ENCODE measurements around the gene ATP13A2. TPM values are rescaled to one million over a fixed set of nuclear protein-coding genes. Genes with fewer than 3 reads are reported as not detected.

Gene ATP13A2
- total RNA-seq, 1 donor from 2014 or later: 31.9 TPM

DNA sequence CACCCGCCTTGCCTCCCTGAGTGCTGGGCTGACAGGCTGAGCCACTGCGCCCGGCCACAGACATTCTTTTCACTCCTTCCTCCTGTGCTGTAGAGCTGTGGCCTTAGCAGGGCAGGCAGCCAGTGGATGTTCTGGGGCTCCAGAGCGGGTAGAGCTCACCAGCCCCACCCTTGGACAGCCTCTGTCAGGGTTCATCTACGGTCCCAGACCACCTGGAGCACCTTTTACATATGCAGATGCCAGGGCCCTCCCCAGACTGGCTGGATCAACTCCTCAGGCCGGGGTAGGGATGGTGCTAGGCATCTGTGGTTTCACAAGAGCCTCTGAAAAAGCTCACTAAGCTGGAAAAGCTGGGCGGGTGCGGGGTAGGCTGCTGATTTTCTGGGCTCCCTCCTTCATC, 4.6 kb downstream of the ATP13A2 start:
- intact Hi-C loops (cut with micrococcal nuclease): no loop called here
- POLR2A ChIA-PET: interaction anchor here (0.6 kb wide), 1 partner anchor 493 kb away, joined by 3 read pairs; no protein-coding TSS in a partner anchor
- CTCF ChIA-PET: no interaction called here
- Mint-ChIP-seq H3K4me1 (peaks cover 22% of the 10 kb centered on the region), H3K27ac (no peak overlapping the region), H3K9me3 (no peaks in the 10 kb centered on the region), H3K36me3 (ENCODE audit: low read depth) (peaks cover 23% of the 10 kb centered on the region), H3K27me3 (no peaks in the 10 kb centered on the region), H3K4me3 (no peak overlapping the region)
- no peak for ATAC-seq (ENCODE audit: low read depth)
- TF ChIP-seq, protein P1, sequence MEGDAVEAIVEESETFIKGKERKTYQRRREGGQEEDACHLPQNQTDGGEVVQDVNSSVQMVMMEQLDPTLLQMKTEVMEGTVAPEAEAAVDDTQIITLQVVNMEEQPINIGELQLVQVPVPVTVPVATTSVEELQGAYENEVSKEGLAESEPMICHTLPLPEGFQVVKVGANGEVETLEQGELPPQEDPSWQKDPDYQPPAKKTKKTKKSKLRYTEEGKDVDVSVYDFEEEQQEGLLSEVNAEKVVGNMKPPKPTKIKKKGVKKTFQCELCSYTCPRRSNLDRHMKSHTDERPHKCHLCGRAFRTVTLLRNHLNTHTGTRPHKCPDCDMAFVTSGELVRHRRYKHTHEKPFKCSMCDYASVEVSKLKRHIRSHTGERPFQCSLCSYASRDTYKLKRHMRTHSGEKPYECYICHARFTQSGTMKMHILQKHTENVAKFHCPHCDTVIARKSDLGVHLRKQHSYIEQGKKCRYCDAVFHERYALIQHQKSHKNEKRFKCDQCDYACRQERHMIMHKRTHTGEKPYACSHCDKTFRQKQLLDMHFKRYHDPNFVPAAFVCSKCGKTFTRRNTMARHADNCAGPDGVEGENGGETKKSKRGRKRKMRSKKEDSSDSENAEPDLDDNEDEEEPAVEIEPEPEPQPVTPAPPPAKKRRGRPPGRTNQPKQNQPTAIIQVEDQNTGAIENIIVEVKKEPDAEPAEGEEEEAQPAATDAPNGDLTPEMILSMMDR (IDR thresholded peaks at IDR 0.05): no peak
- no peak for DNase-seq

GRCh38 chr1:17005365-17005740, 6.4 kb downstream of the ATP13A2 start:
- Mint-ChIP-seq H3K27ac (no peak overlapping the region), H3K4me1 (peaks cover 11% of the 10 kb centered on the region), H3K4me3 (no peak overlapping the region), H3K27me3 (no peaks in the 10 kb centered on the region), H3K9me3 (no peaks in the 10 kb centered on the region), H3K36me3 (ENCODE audit: low read depth) (peaks cover 33% of the 10 kb centered on the region)
- ChIA-PET POLR2A (no interaction called here), CTCF (no interaction called here)
- ATAC-seq (ENCODE audit: low read depth) (no peak), DNase-seq (no peak)
- intact Hi-C loops (cut with micrococcal nuclease): no loop called here
- TF ChIP-seq, protein P1 (IDR thresholded peaks at IDR 0.05): no peak

DNA sequence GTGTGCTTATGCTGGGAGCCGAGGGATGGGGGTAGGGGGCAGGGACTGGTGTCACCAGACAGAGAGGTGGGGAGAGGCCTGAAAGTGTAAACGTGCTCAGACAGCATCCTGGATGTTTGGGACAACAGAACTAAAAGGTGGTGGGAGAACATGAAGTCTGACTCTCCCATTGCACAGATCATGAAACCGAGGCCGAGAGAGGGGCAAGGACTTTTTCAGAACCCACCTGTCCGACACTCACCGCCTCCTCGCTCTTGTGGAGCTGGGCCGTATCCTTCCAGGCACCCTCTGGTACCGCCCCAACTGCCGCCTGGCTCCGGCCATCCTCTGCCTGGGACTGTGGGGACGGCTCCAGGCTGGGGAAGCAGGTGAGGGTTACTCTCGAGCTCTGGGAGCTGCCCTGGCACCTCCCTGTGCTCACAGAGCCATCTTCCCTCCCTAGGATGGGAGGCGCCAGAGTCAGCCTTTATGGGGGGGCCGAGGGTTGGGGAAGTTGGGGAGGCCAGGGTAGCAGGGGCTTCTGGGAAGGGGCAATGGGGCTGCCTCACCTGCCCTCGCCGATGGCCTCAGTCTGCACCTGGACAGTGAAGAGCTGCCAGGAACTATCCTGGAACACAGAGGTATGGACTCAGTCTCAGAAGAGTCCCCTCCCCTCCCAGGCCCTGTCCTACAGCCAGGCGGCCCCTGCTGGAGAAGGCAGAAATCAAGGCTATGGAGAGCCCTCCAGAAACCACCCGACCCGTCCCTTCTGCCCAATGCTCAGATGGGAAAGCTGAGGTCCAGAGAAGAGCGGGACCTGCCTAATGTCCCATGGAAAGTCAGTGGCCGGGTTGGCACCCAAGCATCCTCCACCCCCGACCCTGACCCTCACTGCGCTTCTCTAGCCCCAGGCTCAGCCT, 7.0 kb downstream of the ATP13A2 start:
- peaks cover 36% of the 10 kb centered on the region for H3K36me3 Mint-ChIP-seq (ENCODE audit: low read depth)

DNA sequence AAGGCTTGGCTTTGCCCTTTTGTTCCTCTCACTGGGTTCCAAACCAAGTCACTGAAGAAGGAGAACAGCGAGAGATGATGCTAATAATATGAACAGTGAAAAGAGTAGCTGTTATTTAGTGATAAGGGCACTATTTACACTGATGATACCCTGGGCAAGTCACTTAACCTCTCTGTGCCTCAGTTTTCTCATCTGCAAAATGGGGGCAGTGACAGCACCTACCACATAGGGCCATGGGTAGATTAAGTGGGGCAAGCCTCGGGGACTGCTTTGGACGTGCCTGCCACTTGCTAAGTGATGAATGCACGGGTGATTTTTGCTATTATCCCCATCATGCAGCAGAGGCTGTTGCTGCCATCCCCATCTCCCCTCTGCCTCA, 9.2 kb downstream of the ATP13A2 start:
- CTCF ChIA-PET: no interaction called here

More for the DNA sequence above, 7.0 kb downstream of the ATP13A2 start:
- DNase-seq (no peak), ATAC-seq (ENCODE audit: low read depth) (no peak)
- H3K9me3 Mint-ChIP-seq: no peaks in the 10 kb centered on the region
- intact Hi-C loops (cut with micrococcal nuclease): no loop called here
- H3K4me3 Mint-ChIP-seq: no peak overlapping the region
- no peaks in the 10 kb centered on the region for H3K27me3 Mint-ChIP-seq
- peaks cover 5% of the 10 kb centered on the region for H3K4me1 Mint-ChIP-seq
- POLR2A ChIA-PET: interaction anchor here (0.6 kb wide), 1 partner anchor 23 kb away, joined by 8 read pairs; no protein-coding TSS in a partner anchor
- no peak overlapping the region for H3K27ac Mint-ChIP-seq
- CTCF ChIA-PET: no interaction called here
- TF ChIP-seq, protein P1 (IDR thresholded peaks at IDR 0.05): no peak

More for the DNA sequence above, 9.2 kb downstream of the ATP13A2 start:
- Mint-ChIP-seq H3K27me3 (no peaks in the 10 kb centered on the region), H3K9me3 (no peaks in the 10 kb centered on the region), H3K36me3 (ENCODE audit: low read depth) (peaks cover 52% of the 10 kb centered on the region), H3K4me3 (no peak overlapping the region), H3K27ac (no peak overlapping the region), H3K4me1 (no peaks in the 10 kb centered on the region)
- POLR2A ChIA-PET: no interaction called here
- TF ChIP-seq, protein P1 (IDR thresholded peaks at IDR 0.05): no peak
- intact Hi-C loops (cut with micrococcal nuclease): no loop called here
- DNase-seq (no peak), ATAC-seq (ENCODE audit: low read depth) (no peak)

Measured in activated B cell treated with CpG ODN at 0.5 μM for 24 hours (primary cell).